HK-2 (cell line): ENCODE data around the gene FNDC11.
A peak's percentile ranks its signal among the peaks of the same experiment; 100 is the strongest.

ENCODE experiments used
- DNase-seq: peaks from one replicate; pipeline ENCODE4 v3.0.0-alpha.2; 2018; ENCODE audit not compliant: unreplicated experiment

FNDC11 gene

GRCh38 chr20:63525185-63525584 lies 28.8 kb upstream of the FNDC11 start:
- no peak for DNase-seq

GRCh38 chr20:63525971-63526370 lies 28.0 kb upstream of the FNDC11 start:
- DNase-seq: no peak

- DNase-seq: no peak
These were observed 26.8 kb upstream of the FNDC11 start for GRCh38 chr20:63527184-63527583.

- DNase-seq: no peak
These were observed 24.6 kb upstream of the FNDC11 start for GRCh38 chr20:63529180-63529860.

GRCh38 chr20:63529861-63530787 lies 23.8 kb upstream of the FNDC11 start:
- DNase-seq: no peak

- DNase-seq: no peak
These were observed 23.2 kb upstream of the FNDC11 start for GRCh38 chr20:63530788-63531160.

GRCh38 chr20:63531686-63532448 lies 22.1 kb upstream of the FNDC11 start:
- no peak for DNase-seq

GRCh38 chr20:63532449-63532971 lies 21.4 kb upstream of the FNDC11 start:
- no peak for DNase-seq

- DNase-seq: no peak
These were observed 20.6 kb upstream of the FNDC11 start for GRCh38 chr20:63533388-63533787.

- no peak for DNase-seq
These were observed 20.0 kb upstream of the FNDC11 start for GRCh38 chr20:63533871-63534393.

- DNase-seq: no peak
These were observed 19.5 kb upstream of the FNDC11 start for GRCh38 chr20:63534427-63534830.

- no peak for DNase-seq
These were observed 18.9 kb upstream of the FNDC11 start for GRCh38 chr20:63534831-63535651.

GRCh38 chr20:63536241-63536977 lies 17.6 kb upstream of the FNDC11 start:
- DNase-seq: no peak

- DNase-seq: no peak
These were observed 16.9 kb upstream of the FNDC11 start, which contains the start of gene PTK6 for GRCh38 chr20:63536997-63537524. Gene PTK6, minus strand, starts transcription at chr20:63537376. Its CDS starts 62 bp downstream, at chr20:63537314.

GRCh38 chr20:63537525-63538203 lies 16.3 kb upstream of the FNDC11 start:
- peak; percentile 100 for DNase-seq

GRCh38 chr20:63538204-63539091 lies 15.5 kb upstream of the FNDC11 start:
- DNase-seq: no peak

- no peak for DNase-seq
These were observed 14.9 kb upstream of the FNDC11 start for GRCh38 chr20:63539092-63539430.
